Testis (tissue), 3 donors: ENCODE results near the gene ARMC2. TPM values are rescaled to one million over a fixed set of nuclear protein-coding genes. Genes with fewer than 3 reads are reported as not detected.

ENCODE experiments used
- DNase-seq: peaks from one replicate; pipeline ENCODE4 v3.0.0-alpha.2; 2019
- H3K27ac ChIP-seq, 2 donors: fragments of 200-600 bp; sonication (generic); one replicate each; pipeline ENCODE4 v1.5.1; 2019
- H3K27me3 ChIP-seq: fragments of 200-600 bp; sonication (generic); one replicate; pipeline ENCODE4 v1.5.1; 2019
- H3K36me3 ChIP-seq: fragments of 200-600 bp; sonication (generic); one replicate; pipeline ENCODE4 v1.5.1; 2017; ENCODE audit warnings: low read depth; ENCODE audit errors: missing control alignments
- H3K4me1 ChIP-seq: fragments of 200-600 bp; sonication (generic); one replicate; pipeline ENCODE4 v1.5.1; 2019
- H3K4me3 ChIP-seq, 2 donors: fragments of 200-600 bp; sonication (generic); one replicate each; pipeline ENCODE4 v1.5.1; 2017 to 2019
- H3K9me3 ChIP-seq: fragments of 200-600 bp; sonication (generic); one replicate; pipeline ENCODE4 v1.5.1; 2017
- POLR2A ChIP-seq: fragments of 450-650 bp; IDR thresholded peaks from one replicate; pipeline ENCODE4 v1.6.1; 2017; ENCODE audit warnings: antibody characterized with exemption, mild to moderate bottlenecking, moderate library complexity
- WGBS, 2 donors: methylation state at CpG; one replicate each; pipeline ENCODE4 v1.1.5; 2018; 5-methylcytosine and 5-hydroxymethylcytosine counted together
- intact Hi-C: fragments of 100-400 bp; cut with DNase I; formaldehyde crosslinking; loops from one replicate; pipeline ENCODE4 v1.15.1; 2023; ENCODE audit warnings: low total_unique reads
- polyA plus RNA-seq: library from polyadenylated mRNA; stranded (reverse); fragments of 350-450 nt; fragmentation: Illumina TruSeq; extraction: RNeasy Lipid Tissue Mini Kit (QIAGEN cat#74804); gene quantifications from one replicate; pipeline ENCODE4 v1.2.3, GENCODE V29; 2014; ENCODE audit warnings: low read depth, low replicate concordance; ENCODE audit not compliant: insufficient read depth
- total RNA-seq, 2 donors: library from RNA; depleted of rRNA; stranded (reverse); fragments of >200 nt; gene quantifications; one replicate each; pipeline ENCODE4 v1.2.3, GENCODE V29; 2016
- TF ChIP-seq, protein P1 (sequence below), 3 experiments: fragments of 450-650 bp in 2 of 3; fragments of 200-600 bp in 1 of 3; sonication (generic) in 1 of 3; IDR thresholded peaks; one replicate each; pipeline ENCODE4 v1.5.1; 2016 to 2019; ENCODE audit warnings: antibody characterized with exemption in 3 of 3, mild to moderate bottlenecking in 2 of 3, moderate library complexity in 1 of 3

ARMC2 gene
- total and polyA plus RNA-seq, 3 donors from 2014 or later: 24.0 to 78.6 (median 51.4) TPM

DNA sequence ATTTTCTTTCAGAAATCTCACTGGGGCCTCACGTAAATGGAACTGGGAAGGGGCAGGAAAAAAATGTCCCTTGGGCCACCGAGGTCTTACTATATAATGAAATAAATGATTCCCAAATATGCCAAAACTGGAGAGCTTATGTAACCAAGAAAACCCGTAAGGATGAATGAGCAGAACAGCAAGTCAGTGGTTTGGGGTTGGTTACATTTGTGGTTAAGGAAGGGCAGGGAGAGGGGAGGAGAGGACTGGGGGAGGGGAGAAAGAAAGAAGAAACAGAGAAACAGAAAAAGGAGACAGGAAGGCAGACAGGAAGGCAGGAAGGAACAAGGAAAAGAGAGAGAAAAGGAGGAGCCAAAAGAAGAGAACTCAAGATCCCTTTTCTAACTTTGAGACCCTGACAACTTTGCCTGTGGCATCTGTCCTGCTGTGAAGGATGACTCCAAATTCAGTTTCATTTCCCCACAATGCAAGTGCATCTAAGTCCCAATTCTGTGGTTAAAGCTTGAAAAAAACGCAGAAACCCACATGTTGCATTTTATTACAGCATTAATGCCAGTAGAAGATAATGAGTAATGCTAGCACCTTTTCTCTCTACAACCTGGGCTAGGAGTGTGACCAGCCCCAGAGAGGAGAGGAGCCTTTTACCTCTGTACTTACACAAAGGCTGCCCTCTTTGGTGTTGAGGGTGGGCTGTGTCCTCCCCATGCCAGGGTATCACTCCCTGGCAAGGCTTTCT is 10.8 kb upstream of the ARMC2 start:
- WGBS, 2 donors: 75 to 77% methylated on average over 4 of the region's 4 CpGs
- peaks cover 10% of the 10 kb centered on the region for H3K4me1 ChIP-seq
- no peaks in the 10 kb centered on the region for H3K9me3 ChIP-seq
- TF ChIP-seq, protein P1, sequence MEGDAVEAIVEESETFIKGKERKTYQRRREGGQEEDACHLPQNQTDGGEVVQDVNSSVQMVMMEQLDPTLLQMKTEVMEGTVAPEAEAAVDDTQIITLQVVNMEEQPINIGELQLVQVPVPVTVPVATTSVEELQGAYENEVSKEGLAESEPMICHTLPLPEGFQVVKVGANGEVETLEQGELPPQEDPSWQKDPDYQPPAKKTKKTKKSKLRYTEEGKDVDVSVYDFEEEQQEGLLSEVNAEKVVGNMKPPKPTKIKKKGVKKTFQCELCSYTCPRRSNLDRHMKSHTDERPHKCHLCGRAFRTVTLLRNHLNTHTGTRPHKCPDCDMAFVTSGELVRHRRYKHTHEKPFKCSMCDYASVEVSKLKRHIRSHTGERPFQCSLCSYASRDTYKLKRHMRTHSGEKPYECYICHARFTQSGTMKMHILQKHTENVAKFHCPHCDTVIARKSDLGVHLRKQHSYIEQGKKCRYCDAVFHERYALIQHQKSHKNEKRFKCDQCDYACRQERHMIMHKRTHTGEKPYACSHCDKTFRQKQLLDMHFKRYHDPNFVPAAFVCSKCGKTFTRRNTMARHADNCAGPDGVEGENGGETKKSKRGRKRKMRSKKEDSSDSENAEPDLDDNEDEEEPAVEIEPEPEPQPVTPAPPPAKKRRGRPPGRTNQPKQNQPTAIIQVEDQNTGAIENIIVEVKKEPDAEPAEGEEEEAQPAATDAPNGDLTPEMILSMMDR (IDR thresholded peaks at IDR 0.05): no peak
- TF ChIP-seq POLR2A: no peak
- H3K4me3 ChIP-seq: no peak overlapping the region
- H3K27ac ChIP-seq: no peak overlapping the region
- intact Hi-C loops: loop anchor here (5.0 kb wide), 1 partner anchor 295 kb away; no protein-coding TSS in a partner anchor
- DNase-seq: no peak
- H3K36me3 ChIP-seq: no peaks in the 10 kb centered on the region
- H3K27me3 ChIP-seq: no peaks in the 10 kb centered on the region

DNA sequence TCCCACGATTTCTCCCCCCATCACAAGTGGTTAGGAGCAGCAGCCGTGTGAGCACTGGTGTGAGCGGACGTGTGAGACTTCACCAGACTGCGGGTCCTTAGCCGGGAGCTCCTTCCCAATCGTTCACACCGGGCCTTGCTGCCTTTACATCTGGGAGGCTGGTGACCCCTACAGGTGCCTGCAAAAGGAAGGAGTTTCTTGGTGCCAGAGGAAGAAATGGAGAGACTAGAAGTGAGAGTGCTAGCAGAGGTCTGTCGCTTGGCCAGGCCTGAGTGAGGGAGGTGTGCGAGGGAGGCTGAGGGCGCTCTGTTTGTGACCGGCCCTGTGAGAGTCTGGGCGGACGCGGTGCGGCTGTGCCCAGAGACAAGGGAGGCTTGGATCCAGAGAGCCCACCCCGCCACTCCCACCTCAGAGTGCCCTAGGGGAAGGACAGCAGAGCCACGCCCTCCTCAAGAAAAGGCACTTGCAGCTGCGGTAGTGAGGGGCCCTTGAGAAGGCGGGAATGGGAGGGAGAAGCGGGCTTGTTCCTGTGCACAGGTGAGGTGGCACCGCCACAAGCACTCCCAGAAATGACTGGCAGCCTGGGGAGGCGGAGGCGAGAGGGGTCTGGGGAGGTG is 10.0 kb upstream of the ARMC2 start:
- H3K36me3 ChIP-seq: no peaks in the 10 kb centered on the region
- no peak overlapping the region for H3K27ac ChIP-seq
- TF ChIP-seq, protein P1 (IDR thresholded peaks at IDR 0.05): no peak
- TF ChIP-seq POLR2A: no peak
- DNase-seq: no peak
- intact Hi-C loops: loop anchor here (5.0 kb wide), 1 partner anchor 296 kb away; no protein-coding TSS in a partner anchor
- WGBS, 2 donors: 53 to 59% methylated on average over 20 to 24 of the region's 24 CpGs
- H3K27me3 ChIP-seq: no peaks in the 10 kb centered on the region
- no peak overlapping the region for H3K4me3 ChIP-seq
- peaks cover 10% of the 10 kb centered on the region for H3K4me1 ChIP-seq
- no peaks in the 10 kb centered on the region for H3K9me3 ChIP-seq

DNA sequence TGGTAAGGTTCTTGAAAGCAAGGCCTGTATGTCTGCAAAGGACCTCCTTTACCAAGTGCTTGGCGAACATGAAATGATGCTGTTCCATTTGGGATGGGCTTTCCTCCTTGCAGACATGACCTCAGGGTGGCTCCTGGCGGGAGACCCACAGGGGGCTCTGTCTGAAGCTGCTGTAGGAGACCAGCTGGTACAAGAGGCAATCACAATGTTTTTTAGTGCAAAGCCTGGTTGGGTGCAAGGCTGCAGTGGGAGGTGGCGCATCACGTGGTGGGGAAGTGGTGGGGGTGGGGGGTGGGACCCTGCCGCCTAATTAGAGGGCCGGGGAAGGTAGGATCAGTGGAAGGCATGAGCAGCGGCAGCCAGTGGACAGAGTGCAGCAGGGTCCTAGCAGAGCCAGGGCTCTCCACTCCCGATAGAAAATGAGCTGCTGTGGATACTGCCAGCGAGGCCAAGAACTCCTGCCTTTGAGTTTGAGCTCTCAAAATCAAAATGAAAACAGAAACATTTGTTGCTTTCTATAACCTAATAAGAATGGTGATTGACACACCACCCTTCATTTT is 9.1 kb upstream of the ARMC2 start:
- Histone ChIP-seq H3K4me1 (peaks cover 10% of the 10 kb centered on the region), H3K27ac (no peak overlapping the region), H3K27me3 (no peaks in the 10 kb centered on the region), H3K36me3 (no peaks in the 10 kb centered on the region), H3K4me3 (no peak overlapping the region), H3K9me3 (no peaks in the 10 kb centered on the region)
- TF ChIP-seq POLR2A: no peak
- no peak for DNase-seq
- intact Hi-C loops: loop anchor here (5.0 kb wide), 1 partner anchor 297 kb away; no protein-coding TSS in a partner anchor
- 37 to 52% methylated on average over 6 to 9 of the region's 9 CpGs for WGBS, 2 donors

DNA sequence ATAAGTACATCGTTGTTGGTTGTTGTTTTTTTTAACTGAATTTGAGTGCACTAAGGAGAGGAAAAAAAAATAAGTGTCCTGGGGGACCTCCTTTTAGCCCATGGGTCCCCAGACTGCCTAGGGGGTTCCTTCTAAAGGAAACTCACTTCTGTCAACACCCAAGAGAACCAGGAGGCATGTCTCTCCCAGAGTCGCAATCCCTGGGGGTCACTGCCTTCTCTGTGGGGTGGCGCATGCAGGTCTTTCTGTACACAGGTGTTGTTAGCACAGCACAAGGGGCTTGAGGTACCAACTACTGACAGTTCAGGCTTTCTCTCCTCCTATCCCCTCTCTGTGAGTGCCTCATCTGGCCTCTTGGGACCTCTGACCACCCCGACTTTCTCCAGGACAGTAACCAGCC is 7.3 kb upstream of the ARMC2 start:
- no peak for DNase-seq
- H3K9me3 ChIP-seq: no peaks in the 10 kb centered on the region
- no peak overlapping the region for H3K4me3 ChIP-seq
- no peak for TF ChIP-seq POLR2A
- TF ChIP-seq, protein P1 (IDR thresholded peaks at IDR 0.05): no peak
- no peaks in the 10 kb centered on the region for H3K27me3 ChIP-seq
- H3K36me3 ChIP-seq: no peaks in the 10 kb centered on the region
- WGBS, 2 donors: 78 to 95% methylated on average over 4 of the region's 4 CpGs
- intact Hi-C loops: no loop called here
- H3K27ac ChIP-seq: no peak overlapping the region
- H3K4me1 ChIP-seq: peaks cover 3% of the 10 kb centered on the region

DNA sequence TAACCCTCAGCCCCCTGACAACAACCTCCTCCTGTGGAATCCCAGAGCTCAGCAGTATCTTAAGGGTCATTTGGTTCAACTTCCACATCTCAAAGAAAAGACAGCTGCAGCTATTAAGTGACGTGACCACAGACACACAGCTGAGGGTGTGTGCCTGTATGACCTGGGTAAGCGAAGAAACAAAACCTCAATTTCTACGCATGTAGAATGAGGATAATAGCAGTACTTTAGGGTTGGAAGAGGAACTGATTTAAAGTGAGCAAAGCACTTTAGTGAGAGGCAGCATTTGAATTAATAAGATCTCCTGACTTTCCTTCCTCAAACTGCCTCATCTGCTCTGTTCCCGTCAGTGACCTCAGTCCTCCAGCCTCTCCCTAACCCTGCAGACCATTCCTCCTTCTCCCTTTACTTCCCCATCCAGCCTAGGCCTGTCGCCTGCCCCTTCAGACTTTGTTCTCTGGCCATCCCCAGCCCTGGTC is 6.8 kb upstream of the ARMC2 start:
- no peak for DNase-seq
- H3K27me3 ChIP-seq: no peaks in the 10 kb centered on the region
- no peaks in the 10 kb centered on the region for H3K36me3 ChIP-seq
- no peaks in the 10 kb centered on the region for H3K9me3 ChIP-seq
- no peak for TF ChIP-seq POLR2A
- TF ChIP-seq, protein P1 (IDR thresholded peaks at IDR 0.05): no peak
- H3K4me3 ChIP-seq: no peak overlapping the region
- peaks cover 3% of the 10 kb centered on the region for H3K4me1 ChIP-seq
- no peak overlapping the region for H3K27ac ChIP-seq
- intact Hi-C loops: no loop called here
- 79 to 92% methylated on average over 5 of the region's 5 CpGs for WGBS, 2 donors
